NK-92 (cell line): ENCODE results near the gene SLFN11.
"Not testable (repeated sequence)": the region's sequence is repeated elsewhere in the genome, so short reads cannot be mapped to it uniquely, and the experiment has no call there.

Experiments used
- DNase-seq: peaks from one replicate; lab custom pipeline; 2025; ENCODE audit not compliant: unreplicated experiment; lab: John Stamatoyannopoulos, UW

Gene SLFN11, protein sequence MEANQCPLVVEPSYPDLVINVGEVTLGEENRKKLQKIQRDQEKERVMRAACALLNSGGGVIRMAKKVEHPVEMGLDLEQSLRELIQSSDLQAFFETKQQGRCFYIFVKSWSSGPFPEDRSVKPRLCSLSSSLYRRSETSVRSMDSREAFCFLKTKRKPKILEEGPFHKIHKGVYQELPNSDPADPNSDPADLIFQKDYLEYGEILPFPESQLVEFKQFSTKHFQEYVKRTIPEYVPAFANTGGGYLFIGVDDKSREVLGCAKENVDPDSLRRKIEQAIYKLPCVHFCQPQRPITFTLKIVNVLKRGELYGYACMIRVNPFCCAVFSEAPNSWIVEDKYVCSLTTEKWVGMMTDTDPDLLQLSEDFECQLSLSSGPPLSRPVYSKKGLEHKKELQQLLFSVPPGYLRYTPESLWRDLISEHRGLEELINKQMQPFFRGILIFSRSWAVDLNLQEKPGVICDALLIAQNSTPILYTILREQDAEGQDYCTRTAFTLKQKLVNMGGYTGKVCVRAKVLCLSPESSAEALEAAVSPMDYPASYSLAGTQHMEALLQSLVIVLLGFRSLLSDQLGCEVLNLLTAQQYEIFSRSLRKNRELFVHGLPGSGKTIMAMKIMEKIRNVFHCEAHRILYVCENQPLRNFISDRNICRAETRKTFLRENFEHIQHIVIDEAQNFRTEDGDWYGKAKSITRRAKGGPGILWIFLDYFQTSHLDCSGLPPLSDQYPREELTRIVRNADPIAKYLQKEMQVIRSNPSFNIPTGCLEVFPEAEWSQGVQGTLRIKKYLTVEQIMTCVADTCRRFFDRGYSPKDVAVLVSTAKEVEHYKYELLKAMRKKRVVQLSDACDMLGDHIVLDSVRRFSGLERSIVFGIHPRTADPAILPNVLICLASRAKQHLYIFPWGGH

DNA sequence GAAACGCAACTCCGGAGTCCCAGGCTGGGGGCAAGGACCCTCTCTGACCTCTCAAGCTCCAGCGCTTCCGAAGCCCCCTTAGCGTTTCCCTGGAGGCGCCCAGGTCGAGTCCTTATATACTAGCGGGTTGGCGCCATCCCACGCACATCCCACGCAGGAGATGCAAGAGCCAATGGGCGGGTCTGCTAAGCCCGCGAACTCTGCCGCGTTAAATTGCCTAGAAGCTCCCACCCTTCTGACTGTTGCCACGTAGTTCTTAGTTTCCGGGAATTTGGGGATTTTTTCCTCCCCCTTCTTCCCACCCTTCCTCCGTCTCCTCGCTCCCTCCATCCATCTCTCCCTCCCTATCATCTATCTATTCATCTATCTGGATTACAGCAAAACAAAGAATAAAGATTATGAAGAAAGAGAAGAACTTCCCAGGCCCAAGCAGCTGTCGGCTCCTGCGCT lies at the start of gene SLFN11:
SLFN11 (minus strand) TSS at position 88 of the 450 bp plus-strand sequence. CDS start 9,814 bp downstream, outside the sequence.
- DNase-seq: no peak

DNA sequence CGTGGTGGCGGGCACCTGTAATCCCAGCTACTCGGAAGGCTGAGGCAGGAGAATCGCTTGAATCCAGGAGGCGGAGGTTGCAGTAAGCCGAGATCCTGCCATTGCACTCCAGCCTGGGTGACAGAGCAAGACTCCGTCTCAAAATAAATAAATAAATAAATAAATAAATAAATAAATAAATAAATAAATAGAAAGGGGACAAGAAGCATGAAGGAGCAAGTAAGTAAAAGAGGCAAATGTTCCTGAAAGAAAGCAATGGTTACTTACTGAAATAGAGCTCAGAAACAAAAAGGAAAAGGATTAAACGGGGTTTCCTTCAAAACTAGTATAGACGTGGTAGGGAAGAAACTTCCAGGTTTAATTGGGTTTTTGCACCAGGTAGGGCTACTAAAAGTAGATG lies 47.6 kb upstream of the SLFN11 start:
- not testable (repeated sequence) for DNase-seq

DNA sequence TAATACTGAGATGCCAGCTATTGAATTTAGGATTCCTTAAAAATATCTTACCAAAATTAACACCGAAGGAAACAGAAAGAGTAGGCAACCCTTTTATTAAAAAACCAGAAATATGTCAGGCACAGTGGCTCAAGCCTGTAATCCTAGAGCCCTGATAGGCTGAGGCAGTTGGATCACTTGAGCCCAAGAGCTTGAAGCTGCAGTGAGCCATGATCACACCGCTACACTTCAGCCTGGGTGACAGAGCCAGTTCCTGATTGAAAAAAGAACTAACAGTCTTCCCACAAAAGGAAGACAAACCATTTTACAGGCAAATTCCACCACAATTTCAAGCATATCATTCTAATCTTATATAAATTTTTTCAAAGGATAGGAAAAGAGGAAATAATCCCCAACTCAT lies 43.2 kb upstream of the SLFN11 start:
- no peak for DNase-seq

DNA sequence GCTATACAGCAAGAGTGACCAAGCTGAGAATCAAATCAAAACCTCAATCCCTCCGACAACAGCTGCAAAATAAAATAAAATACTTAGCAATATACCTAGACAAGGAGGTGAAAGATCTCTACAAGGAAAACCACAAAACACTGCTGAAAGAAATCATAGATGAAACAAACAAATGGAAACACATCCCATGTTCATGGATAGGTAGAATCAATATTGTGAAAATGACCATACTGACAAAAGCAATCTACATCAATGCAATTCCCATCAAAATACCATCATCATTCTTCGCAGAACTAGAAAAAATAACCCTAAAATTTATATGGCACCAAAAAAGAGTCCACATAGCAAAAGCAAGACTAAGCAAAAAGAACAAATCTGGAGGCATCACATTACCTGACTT lies 41.3 kb upstream of the SLFN11 start:
- DNase-seq: not testable (repeated sequence)

DNA sequence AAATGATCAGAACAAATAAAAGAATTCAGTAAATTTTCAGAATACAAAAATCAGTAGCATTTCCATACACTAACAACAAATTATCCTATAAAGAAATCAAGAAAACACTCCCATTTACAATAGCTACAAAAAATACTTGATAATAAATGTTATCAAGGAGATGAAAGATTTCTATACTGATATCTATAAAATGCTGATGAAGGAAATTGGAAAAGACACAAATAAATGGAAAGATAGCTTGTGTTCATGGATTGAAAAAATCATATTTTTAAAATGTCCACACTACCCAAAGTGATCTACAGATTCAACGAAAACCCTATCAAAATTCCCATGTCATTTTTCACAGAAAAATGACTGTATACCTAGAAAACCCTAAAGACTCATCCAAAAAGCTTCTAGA lies 40.8 kb upstream of the SLFN11 start:
- no peak for DNase-seq

DNA sequence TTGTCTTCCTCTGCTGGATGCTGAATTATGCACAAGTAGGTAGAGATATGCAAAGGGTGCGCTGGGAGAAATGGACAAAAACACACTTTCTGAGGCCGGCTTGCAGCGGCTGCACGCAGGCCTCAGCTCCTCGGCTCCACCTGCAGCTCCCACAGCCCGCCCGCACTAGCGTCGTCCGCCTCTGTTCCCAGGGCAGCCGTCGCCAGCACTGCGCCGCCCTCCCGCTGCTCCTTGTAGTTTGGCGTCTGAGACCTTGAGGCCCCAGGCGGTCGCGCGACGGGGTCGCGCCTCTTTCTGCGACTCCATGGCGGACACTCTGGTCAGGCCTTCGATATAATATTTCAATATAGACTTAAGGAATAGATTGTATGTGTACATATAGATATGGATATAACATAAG lies 34.1 kb upstream of the SLFN11 start:
- DNase-seq: no peak

DNA sequence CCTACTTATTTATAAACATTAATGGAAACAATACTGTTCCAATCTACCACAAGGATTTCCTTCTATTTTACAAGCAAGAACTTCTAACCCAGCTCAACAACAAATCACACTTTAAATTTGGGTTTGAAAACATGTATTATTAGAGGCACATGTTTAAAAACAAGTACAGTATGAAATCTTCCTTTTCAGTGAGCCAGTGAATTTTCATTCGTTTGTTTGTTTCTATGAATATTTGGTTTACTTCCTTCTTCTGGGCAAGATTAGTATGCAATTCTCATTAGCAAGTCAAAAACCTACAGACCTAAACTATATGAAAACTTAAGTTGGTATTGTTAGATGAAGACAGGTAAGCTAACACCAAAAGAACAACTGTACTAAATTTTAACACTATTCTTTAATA lies 33.1 kb upstream of the SLFN11 start:
- no peak for DNase-seq

DNA sequence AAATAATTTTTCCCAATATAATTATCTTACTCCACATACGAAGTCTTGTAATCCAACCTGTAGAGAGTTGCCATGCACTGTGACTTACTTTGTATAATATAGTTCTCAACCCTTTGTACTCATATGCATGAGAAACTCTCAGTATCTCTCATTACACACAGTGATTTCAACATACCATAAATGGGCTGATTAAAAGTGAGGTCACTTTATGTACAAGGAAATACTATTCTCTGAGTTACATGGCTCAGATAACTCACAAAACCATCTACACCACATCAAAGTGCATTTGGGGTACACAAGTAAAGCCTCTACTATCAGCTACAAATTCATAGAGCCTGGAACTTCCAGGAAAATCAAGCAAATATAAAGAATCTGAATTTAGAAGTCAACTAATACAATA lies 30.9 kb upstream of the SLFN11 start:
- DNase-seq: no peak

DNA sequence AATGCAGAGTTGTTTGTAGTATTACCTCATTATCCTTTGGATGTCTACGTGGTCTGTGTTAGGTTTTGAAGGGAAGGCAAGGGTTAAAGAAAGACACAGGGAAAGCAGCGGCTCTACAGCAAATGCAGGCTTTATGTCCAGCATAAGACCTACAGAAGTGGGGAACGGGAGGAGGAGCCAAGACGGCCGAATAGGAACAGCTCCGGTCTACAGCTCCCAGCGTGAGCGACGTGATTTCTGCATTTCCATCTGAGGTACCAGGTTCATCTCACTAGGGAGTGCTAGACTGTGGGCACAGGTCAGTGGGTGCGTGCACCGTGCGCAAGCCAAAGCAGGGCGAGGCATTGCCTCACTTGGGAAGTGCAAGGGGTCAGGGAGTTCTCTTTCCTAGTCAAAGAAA lies 20.4 kb upstream of the SLFN11 start:
- not testable (repeated sequence) for DNase-seq

DNA sequence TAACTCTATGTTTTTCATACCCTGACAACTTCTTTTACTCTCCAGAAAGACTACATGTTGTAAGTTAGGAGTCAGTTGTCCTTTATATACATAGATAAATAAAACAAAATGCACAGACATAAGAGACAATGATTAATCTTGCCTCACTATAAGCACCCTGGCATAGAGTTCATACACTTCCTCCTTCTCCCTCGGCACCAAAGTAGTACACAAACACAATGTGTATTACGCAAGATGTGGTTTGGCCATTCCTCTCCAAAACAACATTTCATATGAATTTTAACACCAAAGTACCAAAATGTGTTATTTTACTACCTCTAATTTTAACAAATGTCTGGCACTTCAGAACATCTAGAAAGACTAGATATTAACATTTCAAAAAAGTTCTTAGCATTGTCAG lies 17.2 kb upstream of the SLFN11 start:
- no peak for DNase-seq

DNA sequence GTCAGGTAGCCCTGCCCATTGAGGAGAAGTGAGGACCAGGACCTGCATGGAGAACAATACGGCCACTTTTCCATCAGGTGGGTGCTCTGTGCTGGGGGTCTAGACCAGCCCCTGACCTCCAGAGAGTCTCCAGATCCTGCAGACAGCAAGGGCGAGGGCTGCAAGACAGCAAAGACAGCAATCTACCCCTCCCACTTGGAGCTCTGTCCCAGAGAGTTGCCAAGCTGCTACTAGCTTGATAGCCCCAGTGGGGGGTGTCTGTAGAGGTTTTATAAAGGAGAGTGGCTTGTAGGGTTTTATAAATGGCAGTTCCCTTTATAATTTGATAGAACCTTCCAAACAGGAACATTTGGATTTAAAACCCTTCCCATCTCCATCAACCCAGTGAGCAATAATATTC lies 16.7 kb upstream of the SLFN11 start:
- DNase-seq: no peak

DNA sequence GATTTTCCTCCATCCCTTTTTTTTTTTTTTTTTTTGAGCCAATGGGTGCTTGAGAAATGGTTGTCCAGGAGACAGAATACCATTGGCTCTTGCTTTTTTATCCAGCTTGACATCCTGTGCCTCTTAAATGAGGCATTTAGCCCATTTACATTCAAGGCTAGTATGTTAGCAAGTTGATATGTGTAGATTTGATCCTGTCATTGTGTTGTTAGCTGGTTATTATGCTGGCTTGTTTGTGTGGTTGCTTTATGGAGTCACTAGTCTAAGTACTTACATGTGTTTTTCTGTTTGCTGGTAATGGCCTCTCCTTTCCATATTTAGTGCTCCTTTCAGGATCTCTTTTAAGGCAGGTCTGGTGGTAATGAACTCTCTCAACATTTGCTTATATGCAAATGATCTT lies 14.1 kb upstream of the SLFN11 start:
- DNase-seq: no peak

DNA sequence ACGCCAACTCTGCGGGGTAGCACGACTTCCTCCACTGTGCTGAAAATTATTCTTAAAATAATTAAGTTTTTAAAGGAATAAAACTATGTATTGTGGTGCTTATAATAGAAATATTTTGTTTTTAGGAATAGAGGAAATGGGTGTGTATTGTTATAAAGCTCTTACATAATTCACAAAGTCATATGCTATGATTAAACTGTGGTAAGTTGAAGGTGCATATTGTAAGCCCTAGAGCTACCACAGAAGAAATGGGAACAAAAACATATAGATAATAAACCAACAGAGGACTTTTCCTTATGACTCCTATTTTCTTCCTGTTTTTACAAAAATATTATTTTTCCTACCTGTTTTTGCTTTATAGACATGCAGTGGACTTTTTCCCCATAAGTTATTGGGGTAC lies 4.3 kb upstream of the SLFN11 start:
- DNase-seq: no peak

DNA sequence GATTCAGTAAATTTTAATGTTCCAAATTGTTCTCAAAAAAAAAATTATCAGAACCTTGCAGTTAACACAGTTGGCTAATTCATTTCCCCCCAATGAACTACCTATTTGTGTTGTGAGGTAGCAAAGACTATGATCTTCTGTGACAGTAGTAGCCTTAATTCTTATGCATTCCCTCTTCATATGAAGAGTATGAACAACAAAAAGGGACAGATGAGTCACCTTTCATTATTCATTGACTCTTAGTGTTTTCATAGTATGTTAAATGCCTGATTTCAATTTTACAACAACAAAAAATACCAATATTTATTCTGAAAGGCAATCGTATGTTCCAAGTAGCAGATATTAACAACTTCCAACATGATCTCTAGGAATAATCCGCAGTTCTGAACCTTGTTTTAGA lies 3.6 kb upstream of the SLFN11 start:
- no peak for DNase-seq

DNA sequence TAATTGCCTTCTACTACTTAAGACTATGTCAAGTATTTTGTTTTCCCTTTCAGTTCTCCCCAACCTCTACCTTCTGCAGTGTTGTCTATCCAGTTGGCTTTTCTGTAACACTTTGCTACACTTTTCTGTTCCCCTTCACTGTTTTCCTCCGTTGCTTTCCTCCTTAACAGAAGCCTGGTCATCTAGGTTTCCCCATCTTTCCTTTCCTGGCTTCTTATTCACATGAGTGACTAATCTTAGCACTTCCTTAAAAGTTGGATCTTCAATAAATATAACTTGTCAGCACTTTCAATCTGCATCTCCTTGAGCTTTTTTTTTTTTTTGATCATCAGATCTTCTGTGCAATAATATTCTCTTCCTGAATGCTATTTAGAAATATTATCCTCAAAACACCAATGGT lies 2.8 kb upstream of the SLFN11 start:
- DNase-seq: no peak

DNA sequence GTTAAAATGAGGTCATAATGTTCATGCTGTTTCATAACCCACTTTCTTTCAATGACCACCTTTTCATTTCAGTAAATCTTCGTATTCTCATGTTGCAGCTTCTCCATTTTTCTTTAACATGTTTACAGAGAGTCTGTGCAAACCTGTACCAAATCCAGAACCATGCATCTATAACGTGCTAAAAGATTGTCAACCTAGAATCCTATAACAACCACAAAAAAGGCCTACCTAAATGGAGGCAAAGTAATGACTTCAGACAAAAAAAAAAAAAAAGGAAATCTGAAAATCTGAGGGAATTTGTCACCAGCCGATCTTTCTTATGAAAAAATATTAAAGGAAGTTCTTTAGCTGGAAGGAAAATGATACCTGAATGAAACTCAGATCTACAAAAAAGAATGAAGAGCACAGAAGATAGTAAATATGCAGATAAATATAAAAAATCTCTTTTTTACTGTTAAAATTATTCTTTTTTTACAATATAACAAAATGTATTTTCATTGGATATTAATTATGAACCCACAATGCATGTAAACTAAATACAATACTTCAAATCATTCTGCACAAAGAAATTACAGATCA lies 1.4 kb upstream of the SLFN11 start:
- no peak for DNase-seq

DNA sequence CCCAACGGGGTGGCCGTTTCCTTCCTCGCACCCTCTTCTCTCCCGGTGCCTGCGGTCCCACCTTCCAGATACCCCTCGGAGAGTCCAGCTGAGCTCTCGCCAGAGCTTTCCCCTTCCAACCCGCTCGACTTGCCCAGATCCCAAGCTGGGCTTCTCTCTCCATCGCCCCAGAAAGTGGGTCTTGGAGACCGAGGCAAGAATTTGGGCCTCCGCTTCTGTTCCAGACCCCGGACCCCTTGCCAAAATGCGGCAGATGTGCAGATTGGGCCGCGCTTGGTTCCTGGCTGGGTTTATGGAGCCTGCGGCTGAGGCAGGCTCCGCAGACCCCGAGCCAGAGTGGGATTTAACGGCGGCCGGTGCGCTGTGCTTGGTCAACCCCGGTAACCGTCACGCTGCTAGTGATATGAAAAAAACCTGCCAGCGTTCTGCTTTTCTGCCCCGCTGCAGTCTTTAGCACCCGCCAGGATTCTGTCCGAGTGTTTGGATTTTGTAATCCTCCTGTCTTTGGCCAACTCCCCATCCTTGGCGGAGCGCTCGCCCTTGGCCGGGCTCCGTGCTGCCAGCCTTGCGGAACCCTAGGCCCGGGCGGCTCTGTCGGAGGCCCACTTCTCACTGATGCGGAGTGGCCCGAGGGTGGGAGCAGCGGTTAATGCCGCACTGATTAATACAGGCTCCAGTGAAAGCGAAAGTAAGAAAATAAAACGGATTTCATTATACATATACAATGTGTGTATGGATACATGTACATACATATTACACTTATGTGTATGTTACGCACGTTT lies 754 bp upstream of the SLFN11 start:
- no peak for DNase-seq

DNA sequence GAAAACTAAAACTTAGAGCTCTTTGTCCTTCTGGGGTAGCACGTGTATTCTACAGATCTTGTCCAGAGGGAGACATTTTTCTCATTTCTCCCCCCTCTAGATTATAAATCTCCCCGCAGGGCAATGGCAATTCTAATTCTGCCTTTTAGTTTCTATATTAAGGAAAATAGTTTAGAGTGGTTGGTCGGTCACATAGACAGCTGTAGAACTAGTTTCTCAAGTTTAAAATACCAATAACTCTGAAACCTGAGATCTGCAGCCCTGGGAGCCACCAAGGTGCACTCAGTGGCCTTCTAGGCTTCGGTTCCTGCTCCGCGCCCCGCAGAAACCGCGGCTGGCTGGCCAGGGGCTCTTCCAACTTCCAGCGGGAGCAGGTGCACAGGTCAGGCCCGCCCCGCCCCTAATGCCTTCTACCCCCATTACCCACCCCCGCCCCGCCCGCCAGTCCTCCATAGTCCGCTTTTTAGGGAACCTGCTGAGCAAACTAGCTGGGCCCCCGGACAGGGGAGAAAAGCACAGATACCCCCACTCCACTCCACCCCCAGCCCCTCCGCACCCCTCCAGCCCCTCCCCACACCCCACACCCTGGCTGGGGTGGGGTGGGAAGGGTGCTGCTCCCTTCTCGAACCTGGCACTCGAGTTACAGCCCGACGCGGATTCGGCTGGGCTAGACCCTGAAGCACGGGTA lies 431 bp downstream of the SLFN11 start:
- DNase-seq: no peak

DNA sequence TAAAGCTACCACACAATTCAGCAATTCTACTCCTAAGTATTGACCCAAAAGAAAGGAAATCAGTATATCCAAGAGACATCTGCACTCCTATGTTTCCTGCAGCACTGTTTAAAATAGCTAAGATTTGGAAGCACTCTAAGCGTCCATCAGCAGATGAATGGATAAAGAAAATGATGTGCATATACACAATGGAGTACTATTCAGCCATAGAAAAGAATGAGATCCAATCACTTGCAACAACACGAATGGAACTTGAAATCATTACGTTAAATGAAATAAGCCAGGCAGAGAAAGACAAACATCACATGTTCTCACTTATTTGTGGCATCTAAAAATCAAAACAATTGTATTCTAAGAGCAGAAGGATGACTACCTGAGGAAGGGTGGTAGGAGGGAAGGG lies 1.5 kb downstream of the SLFN11 start:
- no peak for DNase-seq

DNA sequence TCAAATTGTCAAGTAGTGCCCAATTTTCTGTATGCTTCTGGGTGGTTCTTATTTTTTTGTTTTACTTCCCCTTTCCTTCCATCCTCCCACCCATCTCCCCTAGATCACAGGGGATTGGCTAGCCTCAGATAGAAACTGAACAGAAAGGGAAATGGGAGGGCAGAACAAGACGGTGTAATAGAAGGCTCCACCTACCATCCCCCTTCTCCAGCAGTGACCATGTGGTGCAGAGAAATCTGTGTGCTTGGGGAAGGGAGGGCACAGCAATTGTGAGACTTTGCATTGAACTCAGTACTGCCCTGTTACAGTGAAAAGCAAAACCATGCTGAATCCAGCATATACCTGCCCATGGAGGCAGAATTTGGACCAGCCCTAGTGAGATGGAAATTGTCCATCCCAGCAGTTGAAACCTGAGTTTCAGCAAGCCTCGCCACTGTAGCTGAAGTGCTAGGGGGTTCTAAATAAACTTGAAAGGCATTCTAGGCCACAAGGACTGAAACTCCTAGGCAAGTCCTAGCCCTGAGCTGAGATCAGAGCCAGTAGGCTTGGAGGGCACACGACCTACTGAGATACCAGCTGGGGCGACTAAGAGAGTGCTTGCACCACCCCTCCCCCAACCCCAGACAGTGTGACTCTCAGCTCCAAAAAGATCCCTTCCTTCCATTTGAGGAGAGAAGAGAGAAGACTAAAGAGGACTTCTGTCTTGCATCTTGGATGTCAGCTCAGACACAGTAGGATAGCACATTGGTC lies 5.2 kb downstream of the SLFN11 start:
- no peak for DNase-seq
